PC-3 (cell line): ENCODE results near the gene CTDSP2.

Source experiments
- CTCF ChIP-seq: fragments of 300-600 bp; sonication (generic); conservative IDR thresholded peaks from 2 replicates; pipeline ENCODE4 v1.5.1; 2017; ENCODE audit warnings: antibody characterized with exemption, low read depth, mild to moderate bottlenecking, low read length
- EZH2 ChIP-seq: fragments of 300-600 bp; sonication (generic); IDR thresholded peaks from one replicate; pipeline ENCODE4 v1.6.1; 2017; ENCODE audit warnings: antibody characterized with exemption, mild to moderate bottlenecking, low read length; ENCODE audit not compliant: unreplicated experiment
- EZH2phosphoT487 ChIP-seq: fragments of 300-600 bp; sonication (generic); IDR thresholded peaks from 2 replicates; pipeline ENCODE4 v1.6.1; 2018; ENCODE audit warnings: mild to moderate bottlenecking, antibody characterized with exemption, low read length, borderline replicate concordance

GRCh38 chr12:57840726-57841125, 5.8 kb downstream of the CTDSP2 start:
- TF ChIP-seq CTCF (no peak), EZH2 (no peak), EZH2phosphoT487 (no peak)
